GM23338 (cell line): Measurements from ENCODE around the gene ZNF202. TPM values are rescaled to one million over a fixed set of nuclear protein-coding genes. Genes with fewer than 3 reads are reported as not detected.

ENCODE experiments used
- ATAC-seq: fragments of 200-7000 bp; cut with Tn5 transposase; 3 replicates; pipeline ENCODE4 v1.9.1; 2020
- DNase-seq: peaks from one replicate; pipeline ENCODE4 v3.0.0-alpha.2; 2015; ENCODE audit warnings: low spot score
- H2AFZ ChIP-seq: fragments of 200-600 bp; sonication (generic); 2 replicates; pipeline ENCODE4 v1.8.0; 2016; ENCODE audit warnings: antibody characterized with exemption, mild to moderate bottlenecking, moderate library complexity
- H3F3A ChIP-seq: fragments of 200-600 bp; sonication (generic); replicated peaks from 2 replicates; pipeline ENCODE4 v1.8.0; 2017; ENCODE audit warnings: antibody characterized with exemption, mixed run types, low read depth
- H3K27ac ChIP-seq: fragments of 200-600 bp; sonication (generic); 2 replicates; pipeline ENCODE4 v1.6.1; 2016; ENCODE audit warnings: low read depth
- H3K27me3 ChIP-seq: fragments of 200-600 bp; sonication (generic); 2 replicates; pipeline ENCODE4 v1.8.0; 2016; ENCODE audit warnings: mild to moderate bottlenecking, mixed run types, moderate library complexity; ENCODE audit not compliant: insufficient read depth
- H3K36me3 ChIP-seq: fragments of 200-600 bp; sonication (generic); 2 replicates; pipeline ENCODE4 v1.8.0; 2016; ENCODE audit warnings: mild to moderate bottlenecking; ENCODE audit not compliant: insufficient read depth
- H3K4me1 ChIP-seq: fragments of 200-600 bp; sonication (generic); 2 replicates; pipeline ENCODE4 v1.8.0; 2016; ENCODE audit warnings: mild to moderate bottlenecking, moderate library complexity; ENCODE audit not compliant: insufficient read depth
- H3K4me2 ChIP-seq: fragments of 200-600 bp; sonication (generic); 2 replicates; pipeline ENCODE4 v1.7.1; 2017; ENCODE audit warnings: mixed run types
- H3K4me3 ChIP-seq: fragments of 200-600 bp; sonication (generic); 2 replicates; pipeline ENCODE4 v1.6.1; 2016; ENCODE audit warnings: mixed run types
- H3K79me2 ChIP-seq: fragments of 200-600 bp; sonication (generic); replicated peaks from 2 replicates; pipeline ENCODE4 v1.8.0; 2017; ENCODE audit warnings: mild to moderate bottlenecking; ENCODE audit not compliant: insufficient read depth
- H3K9me2 ChIP-seq: fragments of 200-600 bp; sonication (generic); 2 replicates; pipeline ENCODE4 v1.8.0; 2017; ENCODE audit not compliant: insufficient read depth
- H4K20me1 ChIP-seq: fragments of 200-600 bp; sonication (generic); replicated peaks from 2 replicates; pipeline ENCODE4 v1.8.0; 2017; ENCODE audit warnings: mild to moderate bottlenecking; ENCODE audit not compliant: insufficient read depth
- H3K27ac Mint-ChIP-seq: 2 replicates; pipeline ENCODE4 v1.8.0; 2020; ENCODE audit warnings: inconsistent platforms, mild to moderate bottlenecking, moderate library complexity, mixed read lengths
- H3K27me3 Mint-ChIP-seq: 3 replicates; pipeline ENCODE4 v1.8.0; 2022; ENCODE audit warnings: low read depth, mild to moderate bottlenecking, moderate library complexity, mixed read lengths, inconsistent platforms; ENCODE audit not compliant: insufficient read depth, poor library complexity
- H3K36me3 Mint-ChIP-seq: 3 replicates; pipeline ENCODE4 v1.8.0; 2021; ENCODE audit warnings: low read depth, mild to moderate bottlenecking, inconsistent platforms, moderate library complexity, mixed read lengths
- H3K4me1 Mint-ChIP-seq: 3 replicates; pipeline ENCODE4 v1.8.0; 2020; ENCODE audit warnings: mild to moderate bottlenecking, inconsistent platforms, mixed read lengths
- H3K4me3 Mint-ChIP-seq: 3 replicates; pipeline ENCODE4 v1.8.0; 2021; ENCODE audit warnings: moderate library complexity, mild to moderate bottlenecking, inconsistent platforms, mixed read lengths
- H3K9me3 Mint-ChIP-seq: 3 replicates; pipeline ENCODE4 v1.8.0; 2020; ENCODE audit warnings: moderate library complexity, mild to moderate bottlenecking, inconsistent platforms, mixed read lengths
- ETS1 ChIP-seq: IDR thresholded peaks from 2 replicates; pipeline ENCODE4 v1.6.1; 2016; ENCODE audit warnings: antibody characterized with exemption
- EZH2 ChIP-seq: fragments of 200-600 bp; sonication (generic); IDR thresholded peaks from one replicate; pipeline ENCODE4 v1.8.0; 2017; ENCODE audit warnings: antibody characterized with exemption, mild to moderate bottlenecking, low read depth; ENCODE audit not compliant: unreplicated experiment
- EZH2phosphoT487 ChIP-seq: fragments of 200-600 bp; sonication (generic); IDR thresholded peaks from one replicate; pipeline ENCODE4 v1.8.1; 2018; ENCODE audit warnings: antibody characterized with exemption; ENCODE audit not compliant: unreplicated experiment
- NANOG ChIP-seq: IDR thresholded peaks from 2 replicates; pipeline ENCODE4 v1.6.1; 2016; ENCODE audit warnings: antibody characterized with exemption, borderline replicate concordance
- REST ChIP-seq: IDR thresholded peaks from one replicate; pipeline ENCODE4 v1.6.1; 2018; ENCODE audit warnings: antibody characterized with exemption; ENCODE audit not compliant: unreplicated experiment
- ZNF114 ChIP-seq: fragments of 250-450 bp; sonication (Bioruptor Pico); IDR thresholded peaks from 2 replicates; pipeline ENCODE4 v1.5.0; 2020; ENCODE audit warnings: mild to moderate bottlenecking, moderate library complexity
- ZNF462 ChIP-seq: fragments of 250-450 bp; sonication (Bioruptor Pico); IDR thresholded peaks from 2 replicates; pipeline ENCODE4 v1.5.0; 2020; ENCODE audit warnings: mild to moderate bottlenecking, moderate library complexity
- polyA plus RNA-seq: library from polyadenylated mRNA; unstranded; fragments of >200 nt; fragmentation: Nextera tagmentation; extraction: Ambion mirVana; gene quantifications from 2 replicates; pipeline ENCODE4 v1.2.1, GENCODE V29; 2016
- total RNA-seq: library from RNA; depleted of rRNA; stranded (reverse); fragments of >200 nt; shearing (Covaris generic); gene quantifications from 2 replicates; pipeline ENCODE4 v1.2.3, GENCODE V29; 2014

The ZNF202 gene
- total and polyA plus RNA-seq, 2 experiments from 2014 or later = 18.2 to 36.7 TPM

GRCh38 chr11:123719452-123719851 is 22.0 kb downstream of the ZNF202 start:
- Histone ChIP-seq H3K27me3 (no peaks in the 10 kb centered on the region), H4K20me1 (peaks cover 2% of the 10 kb centered on the region; the same call in 1 of the 2 replicates), H2AFZ (no peak overlapping the region), H3F3A (no peaks in the 10 kb centered on the region; the same call in 1 of the 2 replicates), H3K79me2 (no peaks in the 10 kb centered on the region), H3K27ac (no peak overlapping the region), H3K4me2 (no peak overlapping the region), H3K36me3 (peaks cover 7% of the 10 kb centered on the region; the same call in 1 of the 2 replicates), H3K4me3 (no peak overlapping the region), H3K9me2 (no peaks in the 10 kb centered on the region), H3K4me1 (no peaks in the 10 kb centered on the region)
- H3K9me3 Mint-ChIP-seq = no peaks in the 10 kb centered on the region
- TF ChIP-seq ETS1 (no peak), ZNF462 (CRISPR knock-in tag) (no peak), ZNF114 (no peak), NANOG (no peak), EZH2 (no peak)
- no peak overlapping the region for H3K4me3 Mint-ChIP-seq
- H3K27me3 Mint-ChIP-seq = peaks cover 6% of the 10 kb centered on the region
- DNase-seq (no peak), ATAC-seq (no peak)
- no peaks in the 10 kb centered on the region for H3K4me1 Mint-ChIP-seq
- no peak overlapping the region for H3K27ac Mint-ChIP-seq
- no peaks in the 10 kb centered on the region; the same call in 1 of the 3 replicates for H3K36me3 Mint-ChIP-seq

GRCh38 chr11:123718469-123718868 is 23.0 kb downstream of the ZNF202 start:
- Mint-ChIP-seq H3K4me1 (no peaks in the 10 kb centered on the region), H3K9me3 (no peaks in the 10 kb centered on the region), H3K27me3 (peaks cover 6% of the 10 kb centered on the region), H3K27ac (no peak overlapping the region), H3K36me3 (no peaks in the 10 kb centered on the region; the same call in 1 of the 3 replicates), H3K4me3 (no peak overlapping the region)
- Histone ChIP-seq H3K4me3 (no peak overlapping the region), H4K20me1 (no peaks in the 10 kb centered on the region), H3K79me2 (no peaks in the 10 kb centered on the region), H3K36me3 (no peaks in the 10 kb centered on the region), H2AFZ (no peak overlapping the region), H3K4me1 (no peaks in the 10 kb centered on the region), H3K4me2 (no peak overlapping the region), H3F3A (no peaks in the 10 kb centered on the region; the same call in 1 of the 2 replicates), H3K27ac (no peak overlapping the region), H3K9me2 (no peaks in the 10 kb centered on the region), H3K27me3 (no peaks in the 10 kb centered on the region)
- DNase-seq = no peak
- ATAC-seq = no peak
- TF ChIP-seq EZH2phosphoT487 = no peak
- no peak for TF ChIP-seq REST
- TF ChIP-seq EZH2 = no peak
